HepG2 (cell line): ENCODE data around the gene ADARB2. TPM values are rescaled to one million over a fixed set of nuclear protein-coding genes. Genes with fewer than 3 reads are reported as not detected.

Source experiments
- ARID5B ChIP-seq: IDR thresholded peaks from 2 replicates; pipeline ENCODE4 v1.4.0; 2020; ENCODE audit warnings: mild to moderate bottlenecking, missing genetic modification reagents
- CEBPG ChIP-seq: IDR thresholded peaks from 2 replicates; pipeline ENCODE4 v1.6.1; 2016
- ELF1 ChIP-seq: sonication (generic); formaldehyde crosslinking; IDR thresholded peaks from 2 replicates; pipeline ENCODE4 v1.4.0; 2020; ENCODE audit warnings: missing genetic modification reagents
- HOXA3 ChIP-seq: sonication (generic); formaldehyde crosslinking; IDR thresholded peaks from 2 replicates; pipeline ENCODE4 v1.5.0; 2020; ENCODE audit warnings: missing genetic modification reagents
- IRF2 ChIP-seq: IDR thresholded peaks from 2 replicates; pipeline ENCODE4 v1.6.1; 2018; ENCODE audit warnings: missing genetic modification reagents, missing compliant biosample characterization
- KAT2B ChIP-seq: fragments of 150-350 bp; IDR thresholded peaks from 2 replicates; pipeline ENCODE4 v1.6.1; 2014; ENCODE audit warnings: low read depth, low read length, borderline replicate concordance
- KLF11 ChIP-seq: IDR thresholded peaks from 2 replicates; pipeline ENCODE4 v1.6.1; 2016; ENCODE audit warnings: missing compliant biosample characterization
- NFKBIZ ChIP-seq: IDR thresholded peaks from 2 replicates; pipeline ENCODE4 v1.6.1; 2018; ENCODE audit warnings: missing genetic modification reagents, missing compliant biosample characterization
- RCOR2 ChIP-seq: IDR thresholded peaks from 2 replicates; pipeline ENCODE4 v1.6.1; 2016; ENCODE audit warnings: missing biosample characterization, missing genetic modification reagents
- TAF15 ChIP-seq: fragments of 200-400 bp; formaldehyde crosslinking; IDR thresholded peaks from one replicate; pipeline ENCODE4 v1.6.1; 2018; ENCODE audit warnings: mild to moderate bottlenecking, low read depth, low read length; ENCODE audit not compliant: poor library complexity, severe bottlenecking
- ZBTB40 ChIP-seq, 2 experiments: fragments of 450-650 bp in 1 of 2; sonication (generic) in 1 of 2; formaldehyde crosslinking in 1 of 2; IDR thresholded peaks; 2 replicates each; pipeline versions ENCODE4 v1.6.1 to v1.8.0; 2016 to 2022; ENCODE audit warnings: antibody characterized with exemption in 1 of 2, mild to moderate bottlenecking in 1 of 2, missing genetic modification reagents in 1 of 2
- ZBTB44 ChIP-seq: sonication (generic); formaldehyde crosslinking; IDR thresholded peaks from 2 replicates; pipeline ENCODE4 v1.4.0; 2020; ENCODE audit warnings: missing genetic modification reagents
- ZNF260 ChIP-seq: sonication (generic); formaldehyde crosslinking; IDR thresholded peaks from 2 replicates; pipeline ENCODE4 v1.4.0; 2020; ENCODE audit warnings: missing genetic modification reagents, low read depth, mild to moderate bottlenecking, borderline replicate concordance
- ZNF296 ChIP-seq: sonication (generic); formaldehyde crosslinking; conservative IDR thresholded peaks from 2 replicates; pipeline ENCODE4 v1.5.0; 2020; ENCODE audit warnings: mild to moderate bottlenecking, missing genetic modification reagents
- ZNF547 ChIP-seq: sonication (generic); formaldehyde crosslinking; IDR thresholded peaks from 2 replicates; pipeline ENCODE4 v1.5.1; 2020; ENCODE audit warnings: mild to moderate bottlenecking, missing genetic modification reagents
- ZNF672 ChIP-seq: sonication (generic); formaldehyde crosslinking; IDR thresholded peaks from 2 replicates; pipeline ENCODE4 v1.8.1; 2022; ENCODE audit warnings: missing genetic modification reagents
- ZSCAN22 ChIP-seq: sonication (generic); formaldehyde crosslinking; IDR thresholded peaks from 2 replicates; pipeline ENCODE4 v1.4.0; 2020; ENCODE audit warnings: mild to moderate bottlenecking, missing genetic modification reagents
- polyA plus RNA-seq, 8 experiments: library from polyadenylated mRNA; depleted of rRNA in 3 of 8; stranded (reverse) in 7 of 8; unstranded in 1 of 8; fragments of >200 nt; fragmentation: Illumina TruSeq in 4 of 8; extraction: Trizol in 4 of 8; gene quantifications; 2 replicates each; pipeline versions ENCODE4 v1.2.1 to v1.2.3, GENCODE V29; 2011 to 2016; ENCODE audit warnings: low read depth in 4 of 8, missing spikeins in 1 of 8, mixed read lengths in 1 of 8; ENCODE audit not compliant: insufficient read depth in 1 of 8
- total RNA-seq, 5 experiments: library from RNA; depleted of rRNA; stranded (reverse); fragments of >200 nt; fragmentation: Illumina TruSeq; extraction: Trizol; gene quantifications; 2 replicates each; pipeline ENCODE4 v1.2.3, GENCODE V29; 2016; ENCODE audit warnings: low read depth in 1 of 5

The ADARB2 gene
- total and polyA plus RNA-seq, 2 of the 13 experiments (the other 11 are each of a cell fraction or from before 2014, with no cell fraction given) = not detected

DNA sequence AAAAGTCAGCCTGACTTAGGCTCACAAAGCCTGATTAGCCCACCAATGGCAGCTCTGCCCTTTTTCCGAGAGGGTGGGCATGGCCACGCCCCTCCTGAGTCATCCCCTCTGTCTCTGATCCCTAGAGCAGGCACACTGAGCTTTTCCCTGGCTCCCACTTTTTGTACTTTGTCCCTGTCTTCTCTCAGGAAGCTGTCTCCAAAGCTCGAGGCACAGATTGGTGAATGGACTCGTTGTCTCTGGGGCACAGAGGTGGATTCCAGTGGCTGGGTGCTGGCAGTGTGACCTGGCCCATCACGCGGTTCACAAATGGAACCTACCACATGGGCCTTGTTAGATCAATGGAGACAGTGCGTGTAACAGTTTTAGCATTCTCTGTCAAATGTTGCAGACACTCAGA, 367.7 kb downstream of the ADARB2 start (continued):
- TF ChIP-seq ZBTB40 (IDR thresholded peaks at IDR 0.05) = no peak
- no peak for TF ChIP-seq ZBTB40 (CRISPR knock-in tag; IDR thresholded peaks at IDR 0.05)
- TF ChIP-seq HOXA3 = 0 out of 2 replicates have a peak, but pooled peaks have one; percentile 47
- TF ChIP-seq ELF1 = peak; percentile 39; the same call in 1 of the 2 replicates
- no peak for TF ChIP-seq KLF11
- 0 out of 2 replicates have a peak, but pooled peaks have one; percentile 16 for TF ChIP-seq IRF2
- no peak for TF ChIP-seq ZBTB44 (CRISPR knock-in tag)
- TF ChIP-seq ZNF296 = no peak
- TF ChIP-seq TAF15 = no peak
- TF ChIP-seq ZNF260 (CRISPR knock-in tag) = no peak
- no peak for TF ChIP-seq ZNF547
- no peak for TF ChIP-seq NFKBIZ (CRISPR knock-in tag)
- no peak for TF ChIP-seq CEBPG (CRISPR knock-in tag)
- no peak for TF ChIP-seq KAT2B
- no peak for TF ChIP-seq ZSCAN22 (CRISPR knock-in tag)
- no peak for TF ChIP-seq ZNF672 (CRISPR knock-in tag)
- TF ChIP-seq ARID5B = peak; percentile 52
- TF ChIP-seq RCOR2 (CRISPR knock-in tag) = no peak
